Thymus (tissue), 11 donors: ENCODE results near the gene TENM4. TPM values are rescaled to one million over a fixed set of nuclear protein-coding genes. Genes with fewer than 3 reads are reported as not detected.

Experiments
- DNase-seq, 9 donors: peaks; one replicate each; pipeline ENCODE4 v3.0.0-alpha.2; 2013; ENCODE audit warnings: low spot score in 9 of 9, low read depth in 6 of 9, missing footprints in 1 of 9
- H3K27ac ChIP-seq, 2 donors: one replicate each; pipeline ENCODE4 v1.5.1; 2013; ENCODE audit warnings: control low read depth in 1 of 2, low read depth in 1 of 2, low read length in 1 of 2, mild to moderate bottlenecking in 1 of 2, moderate library complexity in 1 of 2
- H3K27me3 ChIP-seq, 2 donors: one replicate each; pipeline ENCODE4 v1.5.1; 2013; ENCODE audit warnings: low read length in 1 of 2; ENCODE audit not compliant: control insufficient read depth in 2 of 2, insufficient read depth in 1 of 2
- H3K36me3 ChIP-seq, 2 donors: one replicate each; pipeline ENCODE4 v1.5.1; 2013; ENCODE audit warnings: low read length in 1 of 2, mild to moderate bottlenecking in 1 of 2, moderate library complexity in 1 of 2; ENCODE audit not compliant: control insufficient read depth in 2 of 2, insufficient read depth in 2 of 2
- H3K4me1 ChIP-seq, 2 donors: one replicate each; pipeline ENCODE4 v1.5.1; 2013; ENCODE audit warnings: low read length in 2 of 2; ENCODE audit not compliant: control insufficient read depth in 2 of 2, insufficient read depth in 2 of 2
- H3K4me3 ChIP-seq, 2 donors: one replicate each; pipeline ENCODE4 v1.5.1; 2013; ENCODE audit warnings: low read length in 2 of 2, control low read depth in 1 of 2, mild to moderate bottlenecking in 1 of 2
- H3K9me3 ChIP-seq, 2 donors: one replicate each; pipeline ENCODE4 v1.5.1; 2013; ENCODE audit warnings: low read length in 1 of 2, mild to moderate bottlenecking in 1 of 2; ENCODE audit not compliant: control insufficient read depth in 2 of 2, insufficient read depth in 1 of 2
- WGBS: extraction: QIAGEN DNeasy Blood & Tissue Kit; methylation state at CpG from one replicate; pipeline ENCODE4 v1.1.7; 2013; 5-methylcytosine and 5-hydroxymethylcytosine counted together
- polyA plus RNA-seq: library from polyadenylated mRNA; stranded (reverse); fragments of 200-250 nt; gene quantifications from one replicate; pipeline ENCODE4 v1.2.3, GENCODE V29; 2013
- total RNA-seq: library from RNA; stranded (reverse); fragments of 120-200 nt; gene quantifications from one replicate; pipeline ENCODE4 v1.2.4, GENCODE V29; 2013
- donor health status: healthy.

Gene TENM4
- total and polyA plus RNA-seq, 2 donors: 1.0 to 2.8 TPM

GRCh38 chr11:78806214-78807004, 634.4 kb downstream of the TENM4 start:
- H3K27ac ChIP-seq: no peak overlapping the region
- DNase-seq: no peak
- 37% methylated on average over 2 of the region's 2 CpGs for WGBS
- no peak overlapping the region for H3K4me3 ChIP-seq
- no peaks in the 10 kb centered on the region for H3K27me3 ChIP-seq
- H3K9me3 ChIP-seq: no peaks in the 10 kb centered on the region
- H3K4me1 ChIP-seq: peaks cover 0 to 4% of the 10 kb centered on the region in 2 donors
- no peaks in the 10 kb centered on the region for H3K36me3 ChIP-seq

GRCh38 chr11:78804991-78805390, 635.8 kb downstream of the TENM4 start:
- Histone ChIP-seq H3K27ac (no peak overlapping the region), H3K27me3 (no peaks in the 10 kb centered on the region), H3K4me3 (no peak overlapping the region), H3K36me3 (no peaks in the 10 kb centered on the region), H3K9me3 (no peaks in the 10 kb centered on the region), H3K4me1 (peaks cover 0 to 4% of the 10 kb centered on the region in 2 donors)
- 95% methylated on average over 9 of the region's 9 CpGs for WGBS
- no peak for DNase-seq

- Histone ChIP-seq H3K36me3 (no peaks in the 10 kb centered on the region), H3K27ac (no peak overlapping the region), H3K9me3 (no peaks in the 10 kb centered on the region), H3K4me3 (no peak overlapping the region), H3K27me3 (no peaks in the 10 kb centered on the region), H3K4me1 (peaks cover 0 to 4% of the 10 kb centered on the region in 2 donors)
- no peak for DNase-seq
- 93% methylated on average over 3 of the region's 3 CpGs for WGBS
Observed at GRCh38 chr11:78803995-78804394, 636.8 kb downstream of the TENM4 start.

- 84% methylated on average over 11 of the region's 11 CpGs for WGBS
- no peak overlapping the region for H3K4me3 ChIP-seq
- DNase-seq: no peak
- H3K27ac ChIP-seq: no peak overlapping the region
- H3K36me3 ChIP-seq: no peaks in the 10 kb centered on the region
- peaks cover 0 to 4% of the 10 kb centered on the region in 2 donors for H3K4me1 ChIP-seq
- H3K27me3 ChIP-seq: no peaks in the 10 kb centered on the region
- H3K9me3 ChIP-seq: no peaks in the 10 kb centered on the region
Observed at GRCh38 chr11:78802058-78802761, 638.6 kb downstream of the TENM4 start.

GRCh38 chr11:78801161-78801884, 639.5 kb downstream of the TENM4 start:
- Histone ChIP-seq H3K4me1 (peaks cover 0 to 4% of the 10 kb centered on the region in 2 donors), H3K36me3 (no peaks in the 10 kb centered on the region), H3K27me3 (no peaks in the 10 kb centered on the region), H3K9me3 (no peaks in the 10 kb centered on the region), H3K27ac (no peak overlapping the region), H3K4me3 (no peak overlapping the region)
- 19% methylated on average over 3 of the region's 3 CpGs for WGBS
- no peak for DNase-seq

- Histone ChIP-seq H3K9me3 (no peaks in the 10 kb centered on the region), H3K36me3 (no peaks in the 10 kb centered on the region), H3K27ac (no peak overlapping the region), H3K4me1 (peaks cover 0 to 4% of the 10 kb centered on the region in 2 donors), H3K27me3 (no peaks in the 10 kb centered on the region), H3K4me3 (no peak overlapping the region)
- DNase-seq: no peak
- 96% methylated on average over 2 of the region's 2 CpGs for WGBS
Observed at GRCh38 chr11:78800756-78801155, 640.1 kb downstream of the TENM4 start.

- Histone ChIP-seq H3K27ac (no peak overlapping the region), H3K36me3 (no peaks in the 10 kb centered on the region), H3K9me3 (no peaks in the 10 kb centered on the region), H3K4me3 (no peak overlapping the region), H3K4me1 (peaks cover 0 to 7% of the 10 kb centered on the region in 2 donors), H3K27me3 (no peaks in the 10 kb centered on the region)
- 93% methylated on average over 4 of the region's 4 CpGs for WGBS
- no peak for DNase-seq
Observed at GRCh38 chr11:78800096-78800690, 640.6 kb downstream of the TENM4 start.

GRCh38 chr11:78798663-78799062, 642.2 kb downstream of the TENM4 start:
- Histone ChIP-seq H3K9me3 (no peaks in the 10 kb centered on the region), H3K4me3 (no peak overlapping the region), H3K4me1 (peaks cover 0 to 9% of the 10 kb centered on the region in 2 donors), H3K27me3 (no peaks in the 10 kb centered on the region), H3K36me3 (no peaks in the 10 kb centered on the region), H3K27ac (no peak overlapping the region)
- DNase-seq: peak in 6 of 9 donors; percentile 3 to 33 (median 12)
- WGBS: 51% methylated on average over 5 of the region's 5 CpGs
